A549 (cell line): ENCODE measurements around the gene FBXO2. TPM values are rescaled to one million over a fixed set of nuclear protein-coding genes. Genes with fewer than 3 reads are reported as not detected.

Experiments used
- ATAC-seq, 2 experiments: fragments of 200-7000 bp in 1 of 2; fragments of >200 bp in 1 of 2; cut with Nextera tagmentation in 1 of 2; cut with Tn5 transposase in 1 of 2; 3 replicates each; pipeline versions ENCODE4 v1.8.0 to v1.9.1; 2018 to 2020; ENCODE audit warnings: mild to moderate bottlenecking in 1 of 2, moderate library complexity in 1 of 2
- CTCF ChIA-PET: fragments of 300-600 bp; sonication (Branson Sonifier 250); formaldehyde crosslinking; extraction: SDS; loops from one replicate; lab custom pipeline; 2021; ENCODE audit warnings: antibody characterized with exemption, inconsistent platforms; lab: Yijun Ruan, JAX
- POLR2A ChIA-PET: fragments of 350-600 bp; formaldehyde crosslinking; extraction: SDS; loops from one replicate; lab custom pipeline; 2021; ENCODE audit warnings: antibody characterized with exemption, inconsistent platforms; lab: Yijun Ruan, JAX
- DNase-seq, 2 experiments: peaks; one replicate each; pipeline versions ENCODE4 v3.0.0 to v3.0.0-alpha.2; 2011 to 2016; ENCODE audit warnings: low read depth in 1 of 2, low spot score in 1 of 2
- FAIRE-seq: peaks from 2 replicates; lab custom pipeline; 2011; peaks lifted over from hg19 to GRCh38; lab: Jason Lieb, UNC
- H3K27ac ChIP-seq, 2 experiments: fragments of >200 bp; sonication (Bioruptor Twin); formaldehyde crosslinking; 3 replicates each; pipeline ENCODE4 v1.5.1; 2016 to 2017
- H3K4me1 ChIP-seq: fragments of >200 bp; sonication (Bioruptor Twin); formaldehyde crosslinking; 3 replicates; pipeline ENCODE4 v1.6.1; 2016
- H3K4me2 ChIP-seq: fragments of >200 bp; sonication (Bioruptor Twin); formaldehyde crosslinking; 3 replicates; pipeline ENCODE4 v1.6.1; 2016
- H3K4me3 ChIP-seq: fragments of >200 bp; sonication (Bioruptor Twin); formaldehyde crosslinking; 3 replicates; pipeline ENCODE4 v1.5.1; 2016
- H3K9me3 ChIP-seq: fragments of >200 bp; sonication (Bioruptor Twin); formaldehyde crosslinking; 3 replicates; pipeline ENCODE4 v1.6.1; 2016
- ATOH8 ChIP-seq: fragments of 250-450 bp; sonication (Bioruptor Pico); IDR thresholded peaks from 2 replicates; pipeline ENCODE4 v1.5.0; 2020; ENCODE audit warnings: low read depth, mild to moderate bottlenecking, moderate library complexity
- BHLHE40 ChIP-seq: IDR thresholded peaks from 2 replicates; pipeline ENCODE4 v1.6.1; 2012; ENCODE audit warnings: low read depth, low read length, inconsistent platforms
- CEBPB ChIP-seq, 2 experiments: fragments of >200 bp in 1 of 2; sonication (Bioruptor Twin) in 1 of 2; formaldehyde crosslinking in 1 of 2; IDR thresholded peaks; 2 replicates each; pipeline ENCODE4 v1.6.1; 2012 to 2016
- CTCF ChIP-seq: fragments of >200 bp; sonication (Bioruptor Twin); formaldehyde crosslinking; IDR thresholded peaks from 3 replicates; pipeline ENCODE4 v1.5.1; 2016
- EHF ChIP-seq: fragments of 250-450 bp; sonication (Bioruptor Pico); IDR thresholded peaks from 2 replicates; pipeline ENCODE4 v1.5.0; 2020; ENCODE audit warnings: mild to moderate bottlenecking
- ELK1 ChIP-seq: fragments of 150-350 bp; IDR thresholded peaks from 2 replicates; pipeline ENCODE4 v1.6.1; 2014; ENCODE audit warnings: low read depth, mild to moderate bottlenecking, low read length
- ESRRA ChIP-seq: fragments of 150-350 bp; IDR thresholded peaks from 2 replicates; pipeline ENCODE4 v1.6.1; 2014; ENCODE audit warnings: mild to moderate bottlenecking, low read length, borderline replicate concordance
- FOSB ChIP-seq: fragments of 250-450 bp; sonication (Bioruptor Pico); IDR thresholded peaks from 2 replicates; pipeline ENCODE4 v1.5.0; 2020; ENCODE audit warnings: mild to moderate bottlenecking, moderate library complexity
- FOXS1 ChIP-seq: fragments of 250-450 bp; sonication (Bioruptor Pico); IDR thresholded peaks from 2 replicates; pipeline ENCODE4 v1.5.0; 2020; ENCODE audit warnings: mild to moderate bottlenecking, moderate library complexity
- HEYL ChIP-seq: fragments of 250-450 bp; sonication (Bioruptor Pico); IDR thresholded peaks from 2 replicates; pipeline ENCODE4 v1.8.0; 2021; ENCODE audit warnings: mild to moderate bottlenecking, moderate library complexity
- HOXB13 ChIP-seq: fragments of 250-450 bp; sonication (Bioruptor Pico); IDR thresholded peaks from 2 replicates; pipeline ENCODE4 v1.5.0; 2020; ENCODE audit warnings: low read depth, mild to moderate bottlenecking, moderate library complexity
- HOXB5 ChIP-seq: fragments of 250-450 bp; sonication (Bioruptor Pico); IDR thresholded peaks from 2 replicates; pipeline ENCODE4 v1.5.0; 2020; ENCODE audit warnings: mild to moderate bottlenecking, moderate library complexity
- JUNB ChIP-seq: fragments of >200 bp; sonication (Bioruptor Twin); formaldehyde crosslinking; IDR thresholded peaks from 2 replicates; pipeline ENCODE4 v1.6.1; 2016
- MAX ChIP-seq: IDR thresholded peaks from 2 replicates; pipeline ENCODE4 v1.6.1; 2012
- MAZ ChIP-seq: fragments of 150-350 bp; IDR thresholded peaks from 2 replicates; pipeline ENCODE4 v1.6.1; 2014; ENCODE audit warnings: antibody characterized with exemption, low read depth, low read length, borderline replicate concordance
- NPAS2 ChIP-seq: fragments of 250-450 bp; sonication (Bioruptor Pico); IDR thresholded peaks from 2 replicates; pipeline ENCODE4 v1.8.0; 2022; ENCODE audit warnings: mild to moderate bottlenecking, moderate library complexity, borderline replicate concordance
- NR3C1 ChIP-seq: fragments of >200 bp; sonication (Bioruptor Twin); formaldehyde crosslinking; IDR thresholded peaks from 3 replicates; pipeline ENCODE4 v1.6.1; 2017
- POLR2A ChIP-seq: IDR thresholded peaks from 2 replicates; pipeline ENCODE4 v1.6.1; 2012; ENCODE audit warnings: mild to moderate bottlenecking, low read length
- REST ChIP-seq: fragments of 200-600 bp; sonication (generic); IDR thresholded peaks from 2 replicates; pipeline ENCODE4 v1.6.1; 2016; ENCODE audit warnings: antibody characterized with exemption, mild to moderate bottlenecking, moderate library complexity
- RFX5 ChIP-seq: fragments of 450-650 bp; IDR thresholded peaks from 2 replicates; pipeline ENCODE4 v1.7.1; 2014; ENCODE audit warnings: antibody characterized with exemption, mild to moderate bottlenecking, moderate library complexity
- SMC3 ChIP-seq: fragments of >200 bp; sonication (Bioruptor Twin); formaldehyde crosslinking; IDR thresholded peaks from 3 replicates; pipeline ENCODE4 v1.6.1; 2018; ENCODE audit warnings: inconsistent platforms
- TFCP2L1 ChIP-seq: fragments of 250-450 bp; sonication (Bioruptor Pico); IDR thresholded peaks from 2 replicates; pipeline ENCODE4 v1.5.0; 2021; ENCODE audit warnings: mild to moderate bottlenecking
- USF2 ChIP-seq: fragments of 450-650 bp; IDR thresholded peaks from 2 replicates; pipeline ENCODE4 v1.6.1; 2014; ENCODE audit warnings: antibody characterized with exemption
- ZFP36 ChIP-seq: fragments of 450-650 bp; IDR thresholded peaks from 2 replicates; pipeline ENCODE4 v1.6.1; 2014; ENCODE audit warnings: borderline replicate concordance; ENCODE audit not compliant: partially characterized antibody
- WGBS: methylation state at CpG from one replicate; pipeline ENCODE4 v1.1.6; 2017; ENCODE audit errors: missing lambda C conversion rate; 5-methylcytosine and 5-hydroxymethylcytosine counted together
- polyA plus RNA-seq, 4 experiments: library from polyadenylated mRNA; depleted of rRNA in 3 of 4; stranded (reverse); fragments of >200 nt; fragmentation: RNase III in 1 of 4; extraction: RNeasy Plus Mini Kit Qiagen cat#74134 plus additional on column Dnase treatment in 1 of 4; gene quantifications; 2 replicates in 3 of 4; 3 replicates in 1 of 4; pipeline ENCODE4 v1.2.3, GENCODE V29; 2011 to 2017

FBXO2 gene
- polyA plus RNA-seq, 2 of the 4 experiments (the other 2 are of a cell fraction): 8.5 to 31.2 TPM

GRCh38 chr1:11652203-11652780, 1.9 kb downstream of the FBXO2 start:
- POLR2A ChIA-PET: no interaction called here
- DNase-seq (no peak), FAIRE-seq (no peak), ATAC-seq (no peak)
- 83% methylated on average over 8 of the region's 11 CpGs for WGBS
- Histone ChIP-seq H3K4me3 (no peak overlapping the region), H3K4me2 (no peak overlapping the region), H3K4me1 (peaks cover 21% of the 10 kb centered on the region), H3K27ac (no peak overlapping the region), H3K9me3 (no peaks in the 10 kb centered on the region)
- TF ChIP-seq ZFP36 (no peak), TFCP2L1 (CRISPR knock-in tag) (no peak), BHLHE40 (no peak), JUNB (no peak), USF2 (no peak), HEYL (CRISPR knock-in tag) (no peak), HOXB13 (CRISPR knock-in tag) (no peak), POLR2A (no peak), FOXS1 (CRISPR knock-in tag) (no peak), CEBPB (IDR thresholded peaks at IDR 0.05) (no peak), MAZ (no peak), MAX (no peak), NR3C1 (no peak), RFX5 (no peak), ATOH8 (CRISPR knock-in tag) (no peak), NPAS2 (CRISPR knock-in tag) (no peak), SMC3 (no peak), HOXB5 (CRISPR knock-in tag) (no peak), CTCF (no peak)
- CTCF ChIA-PET: interaction anchor here (0.7 to 7.9 kb wide), 6 partner anchors 10 to 615 kb away, joined by 3 to 107 read pairs (median 6); no protein-coding TSS in a partner anchor

- DNase-seq: no peak
- Histone ChIP-seq H3K4me2 (peak overlapping the region; percentile 83), H3K27ac (peak overlapping the region; percentile 56 to 81; a peak in 5 of 6 replicates), H3K4me1 (peaks cover 21% of the 10 kb centered on the region), H3K4me3 (no peak overlapping the region; the same call in 2 of the 3 replicates), H3K9me3 (no peaks in the 10 kb centered on the region)
- no peak for ATAC-seq
- CTCF ChIA-PET: interaction anchor here (0.7 to 11.1 kb wide), 26 partner anchors 8 to 614 kb away, joined by 3 to 124 read pairs (median 4); partner anchors contain the start of genes AGTRAP and FBXO6
- no peak for TF ChIP-seq EHF (CRISPR knock-in tag)
- TF ChIP-seq ELK1: no peak
- no peak for TF ChIP-seq ESRRA
- TF ChIP-seq CEBPB (IDR thresholded peaks at IDR 0.05): no peak
- TF ChIP-seq POLR2A: no peak
- no peak for TF ChIP-seq NR3C1
- TF ChIP-seq FOSB (CRISPR knock-in tag): no peak
- no peak for TF ChIP-seq REST
- 83% methylated on average over 4 of the region's 4 CpGs for WGBS
- POLR2A ChIA-PET: no interaction called here
- no peak for FAIRE-seq
Observed at GRCh38 chr1:11651017-11651416, 3.2 kb downstream of the FBXO2 start.
